Neural cell (in vitro differentiated cells): ENCODE measurements around the gene SLC10A1. TPM values are rescaled to one million over a fixed set of nuclear protein-coding genes. Genes with fewer than 3 reads are reported as not detected.

Experiments
- H2AFZ ChIP-seq: fragments of 200-600, 300-800 bp; sonication (generic), shearing (Covaris generic); 2 replicates; pipeline ENCODE4 v1.6.0; 2014; ENCODE audit warnings: low read depth, mild to moderate bottlenecking, antibody characterized with exemption, low read length, moderate library complexity
- H3F3A ChIP-seq: fragments of 200-600 bp; shearing (Covaris generic); 2 replicates; pipeline ENCODE4 v1.6.1; 2016; ENCODE audit warnings: mild to moderate bottlenecking, moderate library complexity, mixed read lengths, antibody characterized with exemption, low read length; ENCODE audit not compliant: insufficient read depth, poor library complexity, severe bottlenecking
- H3K27ac ChIP-seq: fragments of 200-600, 300-800 bp; sonication (generic), shearing (Covaris generic); 2 replicates; pipeline ENCODE4 v1.5.1; 2014; ENCODE audit warnings: mild to moderate bottlenecking, low read length, moderate library complexity
- H3K27me3 ChIP-seq: fragments of 300-800, 200-600 bp; sonication (generic), shearing (Covaris generic); 2 replicates; pipeline ENCODE4 v1.6.0; 2014; ENCODE audit warnings: mild to moderate bottlenecking, low read depth, low read length, moderate library complexity; ENCODE audit not compliant: insufficient read depth
- H3K36me3 ChIP-seq: fragments of 300-800, 200-600 bp; sonication (generic), shearing (Covaris generic); 2 replicates; pipeline ENCODE4 v1.5.1; 2014; ENCODE audit warnings: mild to moderate bottlenecking, antibody characterized with exemption, low read length, moderate library complexity; ENCODE audit not compliant: insufficient read depth
- H3K4me2 ChIP-seq: fragments of 300-800, 200-600 bp; sonication (generic), shearing (Covaris generic); 2 replicates; pipeline ENCODE4 v1.6.0; 2014; ENCODE audit warnings: mild to moderate bottlenecking, low read length
- H3K4me3 ChIP-seq: fragments of 300-800, 200-600 bp; sonication (generic), shearing (Covaris generic); 2 replicates; pipeline ENCODE4 v1.5.1; 2014; ENCODE audit warnings: mild to moderate bottlenecking, low read length, moderate library complexity
- H3K79me2 ChIP-seq: fragments of 200-600 bp; shearing (Covaris generic); replicated peaks from 2 replicates; pipeline ENCODE4 v1.6.0; 2014; ENCODE audit warnings: mild to moderate bottlenecking, low read length, moderate library complexity; ENCODE audit not compliant: insufficient read depth
- H3K9ac ChIP-seq: fragments of 300-800, 200-600 bp; sonication (generic), shearing (Covaris generic); 2 replicates; pipeline ENCODE4 v1.6.1; 2016; ENCODE audit warnings: mild to moderate bottlenecking, low read length, mixed read lengths
- H3K9me2 ChIP-seq: fragments of 200-600 bp; shearing (Covaris generic); 2 replicates; pipeline ENCODE4 v1.6.1; 2016; ENCODE audit warnings: mild to moderate bottlenecking, low read length, mixed read lengths; ENCODE audit not compliant: insufficient read depth
- H3K9me3 ChIP-seq: fragments of 200-600, 300-800 bp; sonication (generic), shearing (Covaris generic); 2 replicates; pipeline ENCODE4 v1.6.1; 2016; ENCODE audit warnings: mild to moderate bottlenecking, mixed run types, low read length, moderate library complexity, mixed read lengths
- H4K20me1 ChIP-seq: fragments of 200-600 bp; shearing (Covaris generic); 2 replicates; pipeline ENCODE4 v1.6.1; 2016; ENCODE audit warnings: mild to moderate bottlenecking, mixed run types; ENCODE audit not compliant: insufficient read depth
- EP300 ChIP-seq: fragments of 450-650 bp; conservative IDR thresholded peaks from 2 replicates; pipeline ENCODE4 v1.6.1; 2014; ENCODE audit warnings: antibody characterized with exemption, mild to moderate bottlenecking, moderate library complexity; ENCODE audit not compliant: poor library complexity, severe bottlenecking
- EZH2 ChIP-seq: fragments of 200-600, 300-800 bp; shearing (Covaris generic), sonication (generic); IDR thresholded peaks from 2 replicates; pipeline ENCODE4 v1.6.1; 2014; ENCODE audit warnings: antibody characterized with exemption, low read length, borderline replicate concordance, mild to moderate bottlenecking; ENCODE audit not compliant: insufficient read depth, poor library complexity, severe bottlenecking
- MXI1 ChIP-seq: fragments of 450-650 bp; conservative IDR thresholded peaks from 2 replicates; pipeline ENCODE4 v1.6.1; 2014; ENCODE audit warnings: antibody characterized with exemption, mild to moderate bottlenecking; ENCODE audit not compliant: poor library complexity, severe bottlenecking
- POLR2AphosphoS5 ChIP-seq: IDR thresholded peaks from 2 replicates; pipeline ENCODE4 v1.6.1; 2012
- RAD21 ChIP-seq: fragments of 450-650 bp; conservative IDR thresholded peaks from 2 replicates; pipeline ENCODE4 v1.6.1; 2014; ENCODE audit warnings: antibody characterized with exemption, mild to moderate bottlenecking, moderate library complexity
- SMC3 ChIP-seq: fragments of 450-650 bp; conservative IDR thresholded peaks from 2 replicates; pipeline ENCODE4 v1.6.1; 2014; ENCODE audit warnings: antibody characterized with exemption, mild to moderate bottlenecking, moderate library complexity; ENCODE audit not compliant: poor library complexity
- TAF1 ChIP-seq: IDR thresholded peaks from 2 replicates; pipeline ENCODE4 v1.6.1; 2012; ENCODE audit warnings: low read depth
- polyA plus RNA-seq: library from polyadenylated mRNA; depleted of rRNA; stranded (reverse); fragments of >200 nt; gene quantifications from 2 replicates; pipeline ENCODE4 v1.2.3, GENCODE V29; 2014
- TF ChIP-seq, protein P1 (sequence below): IDR thresholded peaks from 2 replicates; pipeline ENCODE4 v1.6.1; 2012; ENCODE audit warnings: borderline replicate concordance
- TF ChIP-seq, protein P2 (sequence below): fragments of 450-650 bp; IDR thresholded peaks from 2 replicates; pipeline ENCODE4 v1.5.1; 2014; ENCODE audit warnings: antibody characterized with exemption, mild to moderate bottlenecking, moderate library complexity; ENCODE audit not compliant: poor library complexity, severe bottlenecking

Gene SLC10A1
- polyA plus RNA-seq, 1 donor from 2014 or later: not detected

DNA sequence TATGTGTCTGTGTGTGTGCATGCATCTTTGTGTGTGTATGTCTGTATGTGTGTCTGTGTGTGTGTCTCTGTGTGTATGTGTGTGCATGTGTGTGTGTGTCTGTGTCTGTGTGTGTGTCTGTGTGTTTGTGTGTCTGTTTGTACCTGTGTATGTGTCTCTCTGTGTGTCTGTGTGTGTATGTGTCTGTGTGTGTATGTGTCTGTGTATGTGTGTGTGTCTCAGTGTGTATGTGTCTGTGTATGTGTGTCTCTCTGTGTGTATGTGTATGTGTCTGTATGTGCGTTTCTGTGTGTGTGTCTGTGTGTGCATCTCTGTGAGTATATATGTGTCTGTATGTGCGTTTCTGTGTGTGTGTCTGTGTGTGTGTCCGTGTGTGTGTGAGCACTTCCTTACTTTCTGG lies 42.6 kb upstream of the SLC10A1 start:
- H3K9me2 ChIP-seq: no peaks in the 10 kb centered on the region
- H4K20me1 ChIP-seq: no peaks in the 10 kb centered on the region
- H3K9ac ChIP-seq: no peak overlapping the region
- H3K9me3 ChIP-seq: no peaks in the 10 kb centered on the region
- no peak overlapping the region for H3K4me2 ChIP-seq
- H3K27me3 ChIP-seq: no peaks in the 10 kb centered on the region
- H3K27ac ChIP-seq: no peak overlapping the region
- no peak for TF ChIP-seq EP300
- no peak for TF ChIP-seq POLR2AphosphoS5
- no peak for TF ChIP-seq TAF1
- no peak for TF ChIP-seq RAD21
- TF ChIP-seq, protein P1, sequence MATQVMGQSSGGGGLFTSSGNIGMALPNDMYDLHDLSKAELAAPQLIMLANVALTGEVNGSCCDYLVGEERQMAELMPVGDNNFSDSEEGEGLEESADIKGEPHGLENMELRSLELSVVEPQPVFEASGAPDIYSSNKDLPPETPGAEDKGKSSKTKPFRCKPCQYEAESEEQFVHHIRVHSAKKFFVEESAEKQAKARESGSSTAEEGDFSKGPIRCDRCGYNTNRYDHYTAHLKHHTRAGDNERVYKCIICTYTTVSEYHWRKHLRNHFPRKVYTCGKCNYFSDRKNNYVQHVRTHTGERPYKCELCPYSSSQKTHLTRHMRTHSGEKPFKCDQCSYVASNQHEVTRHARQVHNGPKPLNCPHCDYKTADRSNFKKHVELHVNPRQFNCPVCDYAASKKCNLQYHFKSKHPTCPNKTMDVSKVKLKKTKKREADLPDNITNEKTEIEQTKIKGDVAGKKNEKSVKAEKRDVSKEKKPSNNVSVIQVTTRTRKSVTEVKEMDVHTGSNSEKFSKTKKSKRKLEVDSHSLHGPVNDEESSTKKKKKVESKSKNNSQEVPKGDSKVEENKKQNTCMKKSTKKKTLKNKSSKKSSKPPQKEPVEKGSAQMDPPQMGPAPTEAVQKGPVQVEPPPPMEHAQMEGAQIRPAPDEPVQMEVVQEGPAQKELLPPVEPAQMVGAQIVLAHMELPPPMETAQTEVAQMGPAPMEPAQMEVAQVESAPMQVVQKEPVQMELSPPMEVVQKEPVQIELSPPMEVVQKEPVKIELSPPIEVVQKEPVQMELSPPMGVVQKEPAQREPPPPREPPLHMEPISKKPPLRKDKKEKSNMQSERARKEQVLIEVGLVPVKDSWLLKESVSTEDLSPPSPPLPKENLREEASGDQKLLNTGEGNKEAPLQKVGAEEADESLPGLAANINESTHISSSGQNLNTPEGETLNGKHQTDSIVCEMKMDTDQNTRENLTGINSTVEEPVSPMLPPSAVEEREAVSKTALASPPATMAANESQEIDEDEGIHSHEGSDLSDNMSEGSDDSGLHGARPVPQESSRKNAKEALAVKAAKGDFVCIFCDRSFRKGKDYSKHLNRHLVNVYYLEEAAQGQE: no peak
- no peak for TF ChIP-seq SMC3
- TF ChIP-seq EZH2: no peak
- TF ChIP-seq, protein P2, sequence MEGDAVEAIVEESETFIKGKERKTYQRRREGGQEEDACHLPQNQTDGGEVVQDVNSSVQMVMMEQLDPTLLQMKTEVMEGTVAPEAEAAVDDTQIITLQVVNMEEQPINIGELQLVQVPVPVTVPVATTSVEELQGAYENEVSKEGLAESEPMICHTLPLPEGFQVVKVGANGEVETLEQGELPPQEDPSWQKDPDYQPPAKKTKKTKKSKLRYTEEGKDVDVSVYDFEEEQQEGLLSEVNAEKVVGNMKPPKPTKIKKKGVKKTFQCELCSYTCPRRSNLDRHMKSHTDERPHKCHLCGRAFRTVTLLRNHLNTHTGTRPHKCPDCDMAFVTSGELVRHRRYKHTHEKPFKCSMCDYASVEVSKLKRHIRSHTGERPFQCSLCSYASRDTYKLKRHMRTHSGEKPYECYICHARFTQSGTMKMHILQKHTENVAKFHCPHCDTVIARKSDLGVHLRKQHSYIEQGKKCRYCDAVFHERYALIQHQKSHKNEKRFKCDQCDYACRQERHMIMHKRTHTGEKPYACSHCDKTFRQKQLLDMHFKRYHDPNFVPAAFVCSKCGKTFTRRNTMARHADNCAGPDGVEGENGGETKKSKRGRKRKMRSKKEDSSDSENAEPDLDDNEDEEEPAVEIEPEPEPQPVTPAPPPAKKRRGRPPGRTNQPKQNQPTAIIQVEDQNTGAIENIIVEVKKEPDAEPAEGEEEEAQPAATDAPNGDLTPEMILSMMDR: no peak
- TF ChIP-seq MXI1: no peak
- no peaks in the 10 kb centered on the region for H3K79me2 ChIP-seq
- H3K4me3 ChIP-seq: no peak overlapping the region
- H3F3A ChIP-seq: no peaks in the 10 kb centered on the region
- H2AFZ ChIP-seq: no peak overlapping the region
- no peaks in the 10 kb centered on the region for H3K36me3 ChIP-seq

DNA sequence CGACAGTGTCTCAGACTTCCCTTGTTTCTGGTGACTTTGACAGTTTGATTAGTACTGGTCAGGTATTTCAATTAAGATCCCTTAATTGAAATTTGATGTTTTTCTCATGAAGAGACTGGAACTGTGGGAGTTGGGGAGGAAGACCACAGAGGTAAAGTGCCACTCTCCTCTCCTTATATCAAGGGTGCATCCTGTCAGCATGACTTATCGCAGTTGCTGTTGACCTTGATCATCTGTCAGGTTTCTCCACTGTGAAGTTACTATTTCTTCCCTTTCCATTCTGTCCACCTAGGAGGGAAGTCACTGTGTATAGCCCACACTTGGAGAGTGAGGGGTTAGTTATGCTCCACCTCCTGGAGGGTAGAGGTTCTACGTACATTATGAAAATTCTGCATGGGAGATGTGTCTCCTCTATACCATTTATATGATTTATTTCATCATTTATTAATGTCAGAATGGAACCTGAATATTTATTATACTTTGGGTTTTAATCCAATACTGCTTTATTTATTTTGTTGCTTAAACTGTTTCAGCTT lies 41.9 kb upstream of the SLC10A1 start:
- Histone ChIP-seq H3K79me2 (no peaks in the 10 kb centered on the region), H4K20me1 (no peaks in the 10 kb centered on the region), H3K27ac (no peak overlapping the region), H3K36me3 (no peaks in the 10 kb centered on the region), H3K4me2 (no peak overlapping the region), H3K9me3 (no peaks in the 10 kb centered on the region), H2AFZ (no peak overlapping the region), H3K27me3 (no peaks in the 10 kb centered on the region), H3K9ac (no peak overlapping the region), H3K9me2 (no peaks in the 10 kb centered on the region), H3F3A (no peaks in the 10 kb centered on the region), H3K4me3 (no peak overlapping the region)
- TF ChIP-seq, protein P2: no peak
- TF ChIP-seq EZH2 (no peak), RAD21 (no peak), POLR2AphosphoS5 (no peak), SMC3 (no peak), TAF1 (no peak), MXI1 (no peak), EP300 (no peak)
- TF ChIP-seq, protein P1: no peak
